Spinal cord (tissue), 10 donors: Measurements from ENCODE around the gene KLHL8. TPM values are rescaled to one million over a fixed set of nuclear protein-coding genes. Genes with fewer than 3 reads are reported as not detected.
A peak's percentile ranks its signal among the peaks of the same experiment; 100 is the strongest.

Experiments
- DNase-seq, 6 donors: peaks; one replicate each; pipeline versions ENCODE4 v3.0.0 to v3.0.0-alpha.2; 2013 to 2015; ENCODE audit warnings: low spot score in 6 of 6, low read depth in 4 of 6
- H3K27ac ChIP-seq: one replicate; pipeline ENCODE4 v1.5.1; 2013; ENCODE audit warnings: low read depth, low read length, control low read depth
- H3K27me3 ChIP-seq: one replicate; pipeline ENCODE4 v1.6.1; 2013; ENCODE audit warnings: low read length; ENCODE audit not compliant: control insufficient read depth, insufficient read depth
- H3K36me3 ChIP-seq: one replicate; pipeline ENCODE4 v1.6.1; 2013; ENCODE audit warnings: low read length; ENCODE audit not compliant: control insufficient read depth, insufficient read depth
- H3K4me1 ChIP-seq: one replicate; pipeline ENCODE4 v1.6.1; 2013; ENCODE audit warnings: low read length; ENCODE audit not compliant: control insufficient read depth, insufficient read depth
- H3K4me3 ChIP-seq: one replicate; pipeline ENCODE4 v1.5.1; 2013; ENCODE audit warnings: low read depth, low read length, control low read depth
- H3K9me3 ChIP-seq: one replicate; pipeline ENCODE4 v1.6.1; 2013; ENCODE audit warnings: low read length; ENCODE audit not compliant: control insufficient read depth, insufficient read depth
- WGBS: methylation state at CpG from one replicate; pipeline ENCODE4 v1.1.5; 2013; ENCODE audit warnings: missing lambda C conversion rate; ENCODE audit not compliant: insufficient coverage; 5-methylcytosine and 5-hydroxymethylcytosine counted together
- polyA plus RNA-seq, 2 donors: library from polyadenylated mRNA; unstranded; fragments of 120-200 nt; gene quantifications; one replicate each; pipeline ENCODE4 v1.2.1, GENCODE V29; 2013; ENCODE audit not compliant: insufficient read length in 2 of 2
- total RNA-seq, 2 donors: library from RNA; depleted of rRNA in 1 of 2; stranded (reverse); fragments of 120-200 nt in 1 of 2; fragments of >200 nt in 1 of 2; gene quantifications; one replicate each; pipeline versions ENCODE4 v1.2.3 to v1.2.4, GENCODE V29; 2013 to 2014
- donor health status: healthy.

The KLHL8 gene
- total and polyA plus RNA-seq, 4 donors, result 13.9 to 36.8 (median 16.9) TPM

- Histone ChIP-seq H3K4me1 (no peaks in the 10 kb centered on the region), H3K36me3 (peaks cover 7% of the 10 kb centered on the region), H3K4me3 (no peak overlapping the region), H3K9me3 (no peaks in the 10 kb centered on the region), H3K27me3 (no peaks in the 10 kb centered on the region), H3K27ac (no peak overlapping the region)
- DNase-seq, result no peak
- no CpG with 5 or more reads among the region's 2 CpGs for WGBS
These were observed 87.2 kb downstream of the KLHL8 start for GRCh38 chr4:87133183-87133582.

DNA sequence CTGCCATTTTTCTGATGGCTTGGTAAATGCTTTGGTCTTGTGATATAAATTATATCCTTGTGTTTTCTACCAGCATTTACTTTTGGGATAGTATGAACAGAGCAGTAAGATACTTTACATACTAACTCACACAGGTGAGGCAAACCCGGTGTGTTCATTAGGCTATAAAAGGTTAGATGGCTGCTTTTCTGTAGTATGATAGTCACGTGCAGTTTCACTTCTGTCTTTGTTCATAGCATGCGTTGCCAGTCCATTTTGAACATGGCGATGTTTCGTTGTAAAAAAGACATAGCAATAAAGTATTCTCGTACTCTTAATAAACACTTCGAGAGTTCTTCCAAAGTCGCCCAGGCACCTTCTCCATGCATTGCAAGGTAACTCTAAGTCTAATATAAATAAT is 88.4 kb downstream of the KLHL8 start:
- H3K27ac ChIP-seq, result no peak overlapping the region
- DNase-seq, result no peak
- peaks cover 14% of the 10 kb centered on the region for H3K36me3 ChIP-seq
- H3K4me1 ChIP-seq, result no peaks in the 10 kb centered on the region
- H3K27me3 ChIP-seq, result no peaks in the 10 kb centered on the region
- WGBS, result 83% methylated on average over 1 of the region's 8 CpGs
- no peak overlapping the region for H3K4me3 ChIP-seq
- H3K9me3 ChIP-seq, result no peaks in the 10 kb centered on the region

- Histone ChIP-seq H3K27ac (no peak overlapping the region), H3K4me1 (no peaks in the 10 kb centered on the region), H3K9me3 (no peaks in the 10 kb centered on the region), H3K4me3 (no peak overlapping the region), H3K36me3 (peaks cover 15% of the 10 kb centered on the region), H3K27me3 (no peaks in the 10 kb centered on the region)
- no peak for DNase-seq
- WGBS, result 73% methylated on average over 3 of the region's 7 CpGs
These were observed 89.3 kb downstream of the KLHL8 start for GRCh38 chr4:87130985-87131703.

DNA sequence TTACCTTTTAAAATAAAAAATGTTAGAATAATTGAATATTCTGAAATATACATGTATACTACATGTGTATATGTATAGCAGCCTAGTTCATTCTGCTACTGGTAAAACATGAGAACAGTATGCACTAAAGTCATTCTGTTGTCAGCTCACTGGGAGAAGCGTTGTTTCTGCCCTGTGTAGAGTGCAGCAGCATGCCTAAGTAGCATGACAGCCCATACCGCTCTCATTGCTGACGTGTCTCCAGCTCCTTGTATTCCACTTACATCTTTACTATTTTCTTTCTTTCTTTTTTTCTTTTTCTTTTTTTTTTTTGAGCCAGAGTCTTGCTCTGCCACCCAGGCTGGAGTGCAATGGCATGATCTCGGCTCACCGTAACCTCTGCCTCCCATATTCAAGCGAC is 90.7 kb downstream of the KLHL8 start:
- DNase-seq, result no peak
- Histone ChIP-seq H3K4me1 (no peaks in the 10 kb centered on the region), H3K9me3 (no peaks in the 10 kb centered on the region), H3K27me3 (no peaks in the 10 kb centered on the region), H3K27ac (no peak overlapping the region), H3K36me3 (peaks cover 19% of the 10 kb centered on the region), H3K4me3 (no peak overlapping the region)
- WGBS, result 91% methylated on average over 5 of the region's 6 CpGs

DNA sequence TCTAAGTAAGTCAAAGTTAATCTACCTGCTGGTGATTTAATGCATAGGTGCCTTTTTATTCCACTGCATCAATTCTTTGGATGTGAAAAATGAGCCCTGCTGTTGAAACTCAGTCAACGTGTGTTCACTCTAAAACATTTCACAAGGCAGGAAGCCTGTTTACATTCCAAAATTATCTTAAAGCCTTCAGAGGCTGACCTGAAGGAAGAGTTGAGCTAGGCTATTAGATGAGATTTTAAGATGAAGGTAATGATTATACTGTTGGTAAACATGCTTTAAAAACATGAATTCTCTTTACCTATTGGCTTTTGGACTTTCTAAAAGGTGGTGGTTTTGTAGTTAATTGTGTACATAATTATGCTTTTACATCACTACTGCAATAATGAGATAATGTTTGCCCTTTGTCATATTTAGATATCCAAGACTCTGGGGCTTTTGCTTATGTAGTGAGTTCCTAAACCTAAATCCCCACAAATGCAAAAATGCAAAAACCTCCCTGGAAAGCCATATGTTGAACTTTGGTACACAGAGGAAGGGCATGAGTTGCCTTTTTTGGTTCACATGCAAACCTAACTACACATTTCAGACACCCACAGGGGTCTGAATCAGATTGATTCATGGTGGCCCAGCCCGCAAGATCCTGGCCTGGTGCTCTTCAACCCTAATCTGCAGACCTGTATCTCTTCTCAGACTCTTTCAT is 92.3 kb downstream of the KLHL8 start:
- Histone ChIP-seq H3K9me3 (no peaks in the 10 kb centered on the region), H3K27me3 (no peaks in the 10 kb centered on the region), H3K27ac (no peak overlapping the region), H3K36me3 (peaks cover 16% of the 10 kb centered on the region), H3K4me3 (no peak overlapping the region), H3K4me1 (no peaks in the 10 kb centered on the region)
- WGBS, result 100% methylated on average over 1 of the region's 2 CpGs
- DNase-seq, result no peak

DNA sequence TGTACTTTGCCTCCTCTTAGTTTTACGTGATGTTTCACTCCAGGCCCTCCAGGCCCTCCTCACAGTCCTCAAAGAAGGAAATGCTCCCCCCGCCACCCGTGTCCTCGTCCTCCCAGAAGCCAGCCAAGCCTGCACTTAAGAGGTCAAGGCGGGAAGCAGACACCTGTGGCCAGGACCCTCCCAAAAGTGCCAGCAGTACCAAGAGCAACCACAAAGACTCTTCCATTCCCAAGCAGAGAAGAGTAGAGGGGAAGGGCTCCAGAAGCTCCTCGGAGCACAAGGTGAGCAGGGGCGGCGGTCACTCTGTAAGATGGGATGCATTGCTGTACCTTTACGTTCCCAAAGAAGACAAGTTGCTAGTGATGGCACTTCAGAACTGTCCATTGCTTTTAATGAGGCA is 94.4 kb downstream of the KLHL8 start:
- 96% methylated on average over 5 of the region's 9 CpGs for WGBS
- Histone ChIP-seq H3K4me3 (no peak overlapping the region), H3K36me3 (peaks cover 12% of the 10 kb centered on the region), H3K27ac (no peak overlapping the region), H3K4me1 (peaks cover 1% of the 10 kb centered on the region), H3K27me3 (no peaks in the 10 kb centered on the region), H3K9me3 (no peaks in the 10 kb centered on the region)
- no peak for DNase-seq

DNA sequence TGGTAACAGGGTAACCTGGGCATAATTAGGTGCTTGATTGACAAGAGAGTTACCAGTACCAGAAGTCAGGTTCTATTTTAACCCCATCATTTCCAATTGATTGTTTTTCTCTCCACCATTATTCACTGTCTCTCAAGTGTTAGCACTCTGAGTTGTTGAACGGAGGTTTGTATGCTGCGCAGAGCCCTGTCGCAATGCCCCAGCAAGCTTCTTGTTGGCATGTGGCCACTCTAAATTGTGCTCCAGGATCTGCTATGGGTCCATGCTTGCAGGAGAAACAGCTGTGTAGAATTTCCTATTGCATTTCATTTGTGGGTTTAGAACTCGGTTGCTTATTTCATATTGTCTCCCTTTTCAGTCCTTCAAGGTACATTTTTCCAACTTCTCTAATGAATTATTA is 98.2 kb downstream of the KLHL8 start:
- H3K36me3 ChIP-seq, result peaks cover 14% of the 10 kb centered on the region
- H3K4me1 ChIP-seq, result peaks cover 9% of the 10 kb centered on the region
- no peak overlapping the region for H3K4me3 ChIP-seq
- no peaks in the 10 kb centered on the region for H3K27me3 ChIP-seq
- no peaks in the 10 kb centered on the region for H3K9me3 ChIP-seq
- H3K27ac ChIP-seq, result no peak overlapping the region
- DNase-seq, result peak in 2 of 6 donors; percentile 14 to 52
- WGBS, result no CpG with 5 or more reads among the region's 4 CpGs

DNA sequence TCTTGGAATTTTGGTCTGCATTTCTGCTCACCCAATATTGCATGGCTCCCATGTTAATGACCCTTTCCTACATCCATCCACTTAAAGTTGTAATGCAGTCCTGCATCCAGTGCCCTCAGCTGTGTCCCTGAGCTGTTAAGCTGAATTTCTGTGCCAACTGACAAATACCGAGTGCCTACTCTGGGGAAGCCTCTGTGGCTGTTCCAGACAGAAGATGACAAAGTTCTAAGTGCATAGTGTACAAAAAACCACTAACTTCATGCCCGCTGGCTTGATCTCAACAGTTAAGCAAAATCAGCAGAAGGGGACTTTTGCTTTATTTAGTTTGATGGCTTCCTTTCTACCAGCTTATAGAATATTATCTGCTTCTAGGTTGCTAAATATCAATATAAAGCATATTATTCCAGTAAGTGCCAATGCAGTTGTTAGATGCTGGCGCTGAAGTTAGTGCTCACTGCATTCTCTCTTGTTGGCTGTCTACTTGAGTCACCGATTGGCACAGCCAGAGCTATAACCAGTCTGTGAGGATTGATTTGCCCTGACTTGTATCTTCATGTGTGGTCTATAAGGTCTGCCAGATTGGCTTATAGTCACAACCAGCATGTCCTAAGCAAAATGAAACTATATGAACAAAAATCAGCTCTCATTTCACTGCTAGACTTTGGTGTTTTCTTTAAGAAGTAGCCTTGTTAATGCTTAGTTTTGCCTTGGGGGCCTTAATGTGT is 98.9 kb downstream of the KLHL8 start:
- peak in 1 of 6 donors; percentile 13 for DNase-seq
- Histone ChIP-seq H3K9me3 (no peaks in the 10 kb centered on the region), H3K27me3 (no peaks in the 10 kb centered on the region), H3K36me3 (peaks cover 11% of the 10 kb centered on the region), H3K4me1 (peaks cover 9% of the 10 kb centered on the region), H3K4me3 (no peak overlapping the region), H3K27ac (no peak overlapping the region)
- 33% methylated on average over 3 of the region's 4 CpGs for WGBS

DNA sequence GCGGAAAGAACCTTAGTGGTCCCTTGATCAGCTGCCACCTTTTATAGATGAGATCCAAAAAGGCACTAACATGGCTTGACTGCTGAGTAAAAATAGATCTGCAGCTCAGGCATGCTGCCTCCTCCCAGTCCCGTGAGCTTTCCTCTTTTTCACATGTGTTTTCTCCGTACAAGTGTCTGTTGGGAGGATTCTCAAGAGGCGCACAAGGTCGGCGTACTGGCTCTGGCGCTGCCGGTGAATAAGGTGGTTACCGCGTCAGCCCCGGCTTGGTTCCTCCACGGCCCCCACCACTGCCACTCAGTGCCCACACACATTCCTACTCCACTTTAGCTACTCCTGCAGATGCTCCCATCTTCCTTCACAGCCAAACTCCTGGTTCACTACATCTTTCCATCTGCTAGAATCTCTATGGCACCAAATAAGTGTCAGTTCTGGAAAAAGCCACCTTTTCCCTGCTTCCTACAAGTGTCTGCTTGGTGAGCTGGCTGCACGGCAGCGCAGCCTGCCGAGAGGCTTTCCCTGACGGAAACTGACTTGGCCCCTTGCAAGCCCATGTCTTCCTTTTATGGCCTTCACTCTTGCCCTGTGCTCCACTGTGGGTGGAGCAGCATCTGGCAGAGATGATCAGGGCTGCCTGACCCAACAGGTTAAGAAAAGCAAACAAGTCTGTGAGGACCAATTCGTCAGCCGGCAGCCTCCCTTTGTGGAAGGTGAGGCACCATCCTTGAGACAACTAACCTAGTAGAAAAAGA is 99.8 kb downstream of the KLHL8 start:
- Histone ChIP-seq H3K27ac (no peak overlapping the region), H3K27me3 (no peaks in the 10 kb centered on the region), H3K4me1 (peaks cover 9% of the 10 kb centered on the region), H3K9me3 (no peaks in the 10 kb centered on the region), H3K36me3 (peaks cover 8% of the 10 kb centered on the region), H3K4me3 (no peak overlapping the region)
- 86% methylated on average over 13 of the region's 18 CpGs for WGBS
- no peak for DNase-seq
